A549 (cell line): ENCODE results near the gene ADAM12. TPM values are rescaled to one million over a fixed set of nuclear protein-coding genes. Genes with fewer than 3 reads are reported as not detected.

Source experiments
- ATAC-seq, 2 experiments: fragments of 200-7000 bp in 1 of 2; fragments of >200 bp in 1 of 2; cut with Nextera tagmentation in 1 of 2; cut with Tn5 transposase in 1 of 2; 3 replicates each; pipeline versions ENCODE4 v1.8.0 to v1.9.1; 2018 to 2020; ENCODE audit warnings: mild to moderate bottlenecking in 1 of 2, moderate library complexity in 1 of 2
- CTCF ChIA-PET: fragments of 300-600 bp; sonication (Branson Sonifier 250); formaldehyde crosslinking; extraction: SDS; loops from one replicate; lab custom pipeline; 2021; ENCODE audit warnings: antibody characterized with exemption, inconsistent platforms; lab: Yijun Ruan, JAX
- POLR2A ChIA-PET: fragments of 350-600 bp; formaldehyde crosslinking; extraction: SDS; loops from one replicate; lab custom pipeline; 2021; ENCODE audit warnings: antibody characterized with exemption, inconsistent platforms; lab: Yijun Ruan, JAX
- DNase-seq, 2 experiments: peaks; one replicate each; pipeline versions ENCODE4 v3.0.0 to v3.0.0-alpha.2; 2011 to 2016; ENCODE audit warnings: low read depth in 1 of 2, low spot score in 1 of 2
- FAIRE-seq: peaks from 2 replicates; lab custom pipeline; 2011; peaks lifted over from hg19 to GRCh38; lab: Jason Lieb, UNC
- H3K27ac ChIP-seq, 2 experiments: fragments of >200 bp; sonication (Bioruptor Twin); formaldehyde crosslinking; 3 replicates each; pipeline ENCODE4 v1.5.1; 2016 to 2017
- H3K4me1 ChIP-seq: fragments of >200 bp; sonication (Bioruptor Twin); formaldehyde crosslinking; 3 replicates; pipeline ENCODE4 v1.6.1; 2016
- H3K4me2 ChIP-seq: fragments of >200 bp; sonication (Bioruptor Twin); formaldehyde crosslinking; 3 replicates; pipeline ENCODE4 v1.6.1; 2016
- H3K4me3 ChIP-seq: fragments of >200 bp; sonication (Bioruptor Twin); formaldehyde crosslinking; 3 replicates; pipeline ENCODE4 v1.5.1; 2016
- H3K9me3 ChIP-seq: fragments of >200 bp; sonication (Bioruptor Twin); formaldehyde crosslinking; 3 replicates; pipeline ENCODE4 v1.6.1; 2016
- BHLHE40 ChIP-seq: IDR thresholded peaks from 2 replicates; pipeline ENCODE4 v1.6.1; 2012; ENCODE audit warnings: low read depth, low read length, inconsistent platforms
- CHD2 ChIP-seq: fragments of 150-350 bp; IDR thresholded peaks from 2 replicates; pipeline ENCODE4 v1.6.1; 2014; ENCODE audit warnings: low read length; ENCODE audit not compliant: partially characterized antibody
- CHD4 ChIP-seq: fragments of 200-600 bp; sonication (generic); IDR thresholded peaks from 2 replicates; pipeline ENCODE4 v1.6.1; 2016; ENCODE audit warnings: antibody characterized with exemption, mild to moderate bottlenecking, borderline replicate concordance
- E2F6 ChIP-seq: IDR thresholded peaks from 2 replicates; pipeline ENCODE4 v1.6.1; 2012; ENCODE audit warnings: low read depth, borderline replicate concordance
- EHMT2 ChIP-seq: fragments of 200-600 bp; sonication (generic); IDR thresholded peaks from 2 replicates; pipeline ENCODE4 v1.6.1; 2016; ENCODE audit warnings: antibody characterized with exemption, low read depth, mild to moderate bottlenecking, moderate library complexity
- EP300 ChIP-seq, 2 experiments: fragments of >200 bp; sonication (Bioruptor Twin); formaldehyde crosslinking; IDR thresholded peaks; 2 replicates in 1 of 2; 3 replicates in 1 of 2; pipeline ENCODE4 v1.6.1; 2016 to 2017
- ESRRA ChIP-seq: fragments of 150-350 bp; IDR thresholded peaks from 2 replicates; pipeline ENCODE4 v1.6.1; 2014; ENCODE audit warnings: mild to moderate bottlenecking, low read length, borderline replicate concordance
- FOSL2 ChIP-seq, 2 experiments: fragments of 450-650 bp in 1 of 2; fragments of >200 bp in 1 of 2; sonication (Bioruptor Twin) in 1 of 2; formaldehyde crosslinking; IDR thresholded peaks; 2 replicates each; pipeline versions ENCODE4 v1.5.0 to v1.6.1; 2016 to 2020; ENCODE audit warnings: mild to moderate bottlenecking in 1 of 2, moderate library complexity in 1 of 2
- FOXS1 ChIP-seq: fragments of 250-450 bp; sonication (Bioruptor Pico); IDR thresholded peaks from 2 replicates; pipeline ENCODE4 v1.5.0; 2020; ENCODE audit warnings: mild to moderate bottlenecking, moderate library complexity
- GATA3 ChIP-seq: IDR thresholded peaks from 2 replicates; pipeline ENCODE4 v1.6.1; 2012; ENCODE audit warnings: borderline replicate concordance
- HOXA7 ChIP-seq: fragments of 250-450 bp; sonication (Bioruptor Pico); IDR thresholded peaks from 2 replicates; pipeline ENCODE4 v1.5.0; 2020; ENCODE audit warnings: mild to moderate bottlenecking, moderate library complexity
- JUN ChIP-seq, 2 experiments: fragments of >200 bp; sonication (Bioruptor Twin); formaldehyde crosslinking; IDR thresholded peaks; 2 replicates in 1 of 2; 3 replicates in 1 of 2; pipeline ENCODE4 v1.6.1; 2016 to 2017
- MAX ChIP-seq: IDR thresholded peaks from 2 replicates; pipeline ENCODE4 v1.6.1; 2012
- MYC ChIP-seq: IDR thresholded peaks from 2 replicates; pipeline ENCODE4 v1.6.1; 2012; ENCODE audit warnings: mild to moderate bottlenecking, inconsistent platforms, low read length, improper control_type of control experiment, borderline replicate concordance
- NFE2L2 ChIP-seq: fragments of 150-350 bp; conservative IDR thresholded peaks from 2 replicates; pipeline ENCODE4 v1.6.1; 2014; ENCODE audit warnings: low read length
- PHF8 ChIP-seq: fragments of 200-600 bp; sonication (generic); IDR thresholded peaks from 2 replicates; pipeline ENCODE4 v1.6.1; 2016; ENCODE audit warnings: low read depth, mild to moderate bottlenecking, antibody characterized with exemption, moderate library complexity, borderline replicate concordance
- POLR2A ChIP-seq: IDR thresholded peaks from 2 replicates; pipeline ENCODE4 v1.6.1; 2012; ENCODE audit warnings: mild to moderate bottlenecking, low read length
- RAD21 ChIP-seq, 2 experiments: fragments of >200 bp in 1 of 2; sonication (Bioruptor Twin) in 1 of 2; formaldehyde crosslinking in 1 of 2; IDR thresholded peaks in 1 of 2; conservative IDR thresholded peaks in 1 of 2; 2 replicates in 1 of 2; 3 replicates in 1 of 2; pipeline ENCODE4 v1.6.1; 2012 to 2018; ENCODE audit warnings: inconsistent platforms in 1 of 2
- RARB ChIP-seq: fragments of 250-450 bp; sonication (Bioruptor Pico); IDR thresholded peaks from 2 replicates; pipeline ENCODE4 v1.8.0; 2021; ENCODE audit warnings: mild to moderate bottlenecking, moderate library complexity
- RCOR1 ChIP-seq: fragments of 150-350 bp; IDR thresholded peaks from 2 replicates; pipeline ENCODE4 v1.6.1; 2014; ENCODE audit warnings: antibody characterized with exemption, low read length, low read depth
- RNF2 ChIP-seq: fragments of 200-600 bp; sonication (generic); IDR thresholded peaks from 2 replicates; pipeline ENCODE4 v1.6.1; 2016; ENCODE audit warnings: low read depth, mild to moderate bottlenecking, antibody characterized with exemption, moderate library complexity, borderline replicate concordance
- SREBF2 ChIP-seq: fragments of 450-650 bp; IDR thresholded peaks from 2 replicates; pipeline ENCODE4 v1.6.1; 2014; ENCODE audit warnings: mild to moderate bottlenecking, moderate library complexity
- ZC3H11A ChIP-seq: fragments of 450-650 bp; IDR thresholded peaks from 2 replicates; pipeline ENCODE4 v1.6.1; 2014; ENCODE audit warnings: antibody characterized with exemption, mild to moderate bottlenecking
- ZFP36 ChIP-seq: fragments of 450-650 bp; IDR thresholded peaks from 2 replicates; pipeline ENCODE4 v1.6.1; 2014; ENCODE audit warnings: borderline replicate concordance; ENCODE audit not compliant: partially characterized antibody
- ZNF302 ChIP-seq: fragments of 250-450 bp; sonication (Bioruptor Pico); IDR thresholded peaks from 2 replicates; pipeline ENCODE4 v1.9.0; 2021; ENCODE audit warnings: inconsistent platforms, mild to moderate bottlenecking, moderate library complexity
- ZSCAN20 ChIP-seq: fragments of 250-450 bp; sonication (Bioruptor Pico); IDR thresholded peaks from 2 replicates; pipeline ENCODE4 v1.8.0; 2022; ENCODE audit warnings: mild to moderate bottlenecking, moderate library complexity
- WGBS: methylation state at CpG from one replicate; pipeline ENCODE4 v1.1.6; 2017; ENCODE audit errors: missing lambda C conversion rate; 5-methylcytosine and 5-hydroxymethylcytosine counted together
- polyA plus RNA-seq, 4 experiments: library from polyadenylated mRNA; depleted of rRNA in 3 of 4; stranded (reverse); fragments of >200 nt; fragmentation: RNase III in 1 of 4; extraction: RNeasy Plus Mini Kit Qiagen cat#74134 plus additional on column Dnase treatment in 1 of 4; gene quantifications; 2 replicates in 3 of 4; 3 replicates in 1 of 4; pipeline ENCODE4 v1.2.3, GENCODE V29; 2011 to 2017
- TF ChIP-seq, protein P1 (sequence below): fragments of 450-650 bp; IDR thresholded peaks from 2 replicates; pipeline ENCODE4 v1.6.1; 2014; ENCODE audit warnings: antibody characterized with exemption

Gene ADAM12
- polyA plus RNA-seq, 2 of the 4 experiments (the other 2 are of a cell fraction) = 1.6 to 4.8 TPM

DNA sequence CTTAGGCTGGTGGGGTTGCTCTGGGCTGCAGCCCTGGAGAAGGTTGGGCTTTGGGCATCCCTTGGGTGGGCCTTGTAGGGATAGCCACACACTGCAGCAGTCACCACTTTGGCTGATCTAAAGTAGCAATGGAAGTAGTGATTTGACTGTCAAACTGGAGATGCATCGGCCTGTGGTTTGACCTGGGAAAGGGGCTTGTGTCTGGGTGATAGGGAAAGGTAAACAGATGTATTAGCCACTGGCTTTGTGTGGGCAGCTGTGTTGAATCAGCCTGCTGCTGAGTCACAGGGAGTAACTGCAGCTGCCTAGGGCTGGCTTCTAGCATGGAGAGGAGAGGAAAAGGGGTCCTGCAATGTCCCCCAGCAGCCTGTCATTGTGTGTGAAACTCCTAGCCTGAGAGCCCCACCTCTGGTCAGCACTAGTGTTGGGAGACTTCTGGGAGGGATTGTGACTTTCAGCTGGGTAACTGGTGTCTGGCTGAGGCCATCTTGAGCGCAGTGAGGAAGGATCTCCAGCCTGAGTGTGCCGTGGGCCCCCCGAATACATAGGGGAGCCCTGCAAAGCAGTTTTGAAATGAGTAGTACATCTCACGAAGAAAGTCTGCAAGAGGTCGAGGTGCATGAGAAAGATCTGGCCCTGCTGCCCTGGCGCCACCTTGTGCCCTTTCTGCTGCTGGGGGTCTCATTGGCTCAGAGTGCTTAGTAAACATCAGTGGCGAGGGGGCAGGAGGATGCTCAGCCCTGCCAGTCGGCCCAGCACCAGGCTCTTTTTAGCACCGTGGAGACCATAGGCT is 374.6 kb downstream of the ADAM12 start (continued):
- TF ChIP-seq RNF2 (no peak), GATA3 (peak; percentile 38; the same call in 1 of the 2 replicates), FOSL2 (IDR thresholded peaks at IDR 0.05) (peak; percentile 45; the same call in 1 of the 2 replicates), FOSL2 (CRISPR knock-in tag; IDR thresholded peaks at IDR 0.05) (peak; percentile 60), MYC (no peak), RAD21 (conservative IDR thresholded peaks at IDR 0.05 in 1 of 2, IDR thresholded peaks at IDR 0.05 in 1 of 2) (peak; percentile 37 to 50; a peak in 4 of 5 replicates), RCOR1 (no peak)
- TF ChIP-seq, all 56 proteins: peak for 8

GRCh38 chr10:126012485-126012884 is 375.8 kb downstream of the ADAM12 start:
- Histone ChIP-seq H3K4me2 (peak overlapping the region; percentile 47; the same call in 1 of the 3 replicates), H3K4me1 (peaks cover 27% of the 10 kb centered on the region), H3K27ac (peak overlapping the region; percentile 54 to 89; a peak in 4 of 6 replicates), H3K4me3 (no peak overlapping the region), H3K9me3 (peaks cover 7% of the 10 kb centered on the region; the same call in 2 of the 3 replicates)
- DNase-seq (no peak), FAIRE-seq (no peak), ATAC-seq (no peak)
- POLR2A ChIA-PET = no interaction called here
- CTCF ChIA-PET = no interaction called here
- 80% methylated on average over 2 of the region's 2 CpGs for WGBS
- no peak for TF ChIP-seq EP300 (IDR thresholded peaks at IDR 0.05)
- TF ChIP-seq BHLHE40 = no peak
- no peak for TF ChIP-seq RAD21 (conservative IDR thresholded peaks at IDR 0.05 in 1 of 2, IDR thresholded peaks at IDR 0.05 in 1 of 2)
- no peak for TF ChIP-seq HOXA7 (CRISPR knock-in tag)
- TF ChIP-seq, protein P1, sequence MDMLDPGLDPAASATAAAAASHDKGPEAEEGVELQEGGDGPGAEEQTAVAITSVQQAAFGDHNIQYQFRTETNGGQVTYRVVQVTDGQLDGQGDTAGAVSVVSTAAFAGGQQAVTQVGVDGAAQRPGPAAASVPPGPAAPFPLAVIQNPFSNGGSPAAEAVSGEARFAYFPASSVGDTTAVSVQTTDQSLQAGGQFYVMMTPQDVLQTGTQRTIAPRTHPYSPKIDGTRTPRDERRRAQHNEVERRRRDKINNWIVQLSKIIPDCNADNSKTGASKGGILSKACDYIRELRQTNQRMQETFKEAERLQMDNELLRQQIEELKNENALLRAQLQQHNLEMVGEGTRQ = no peak
- TF ChIP-seq JUN (IDR thresholded peaks at IDR 0.05) = no peak
- no peak for TF ChIP-seq PHF8
- no peak for TF ChIP-seq RCOR1
- TF ChIP-seq FOXS1 (CRISPR knock-in tag) = no peak
- no peak for TF ChIP-seq RARB (CRISPR knock-in tag)

DNA sequence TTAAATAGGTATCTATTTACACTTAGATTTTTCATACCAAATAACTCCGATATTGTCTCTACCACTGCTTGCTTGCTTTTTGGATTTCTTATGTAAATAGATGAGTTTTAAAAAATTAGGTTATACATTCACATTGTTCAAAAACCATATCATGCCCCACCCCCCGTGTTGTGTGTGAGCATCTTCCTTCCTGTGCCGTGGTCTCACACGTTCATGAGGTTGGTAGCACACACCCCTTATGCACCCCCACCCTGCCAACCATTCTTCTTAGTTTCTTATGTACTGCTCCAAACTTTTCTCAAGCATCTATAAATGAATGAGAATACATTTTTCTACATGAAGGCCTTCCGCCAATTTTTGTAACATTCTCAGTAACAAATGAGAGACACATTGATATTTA is 376.3 kb downstream of the ADAM12 start:
- FAIRE-seq (no peak), DNase-seq (no peak), ATAC-seq (no peak)
- H3K4me2 ChIP-seq = no peak overlapping the region
- ChIA-PET CTCF (no interaction called here), POLR2A (no interaction called here)
- H3K4me3 ChIP-seq = no peak overlapping the region
- H3K4me1 ChIP-seq = peaks cover 27% of the 10 kb centered on the region
- H3K27ac ChIP-seq = no peak overlapping the region
- H3K9me3 ChIP-seq = peaks cover 7% of the 10 kb centered on the region; the same call in 2 of the 3 replicates
- TF ChIP-seq ZNF302 (CRISPR knock-in tag) = no peak
- no peak for TF ChIP-seq HOXA7 (CRISPR knock-in tag)
- TF ChIP-seq SREBF2 = no peak
- TF ChIP-seq ZFP36 = no peak
- no peak for TF ChIP-seq ESRRA
- no peak for TF ChIP-seq EHMT2
- no peak for TF ChIP-seq CHD4
- no peak for TF ChIP-seq ZSCAN20 (CRISPR knock-in tag)
- TF ChIP-seq, protein P1 = no peak
- TF ChIP-seq NFE2L2 = no peak
- no peak for TF ChIP-seq POLR2A
- TF ChIP-seq ZC3H11A = no peak
- TF ChIP-seq BHLHE40 = no peak
- TF ChIP-seq CHD2 = no peak
- no peak for TF ChIP-seq RCOR1
- no peak for TF ChIP-seq MAX
- no peak for TF ChIP-seq E2F6
- no peak for TF ChIP-seq FOXS1 (CRISPR knock-in tag)
- WGBS = 91% methylated on average over 5 of the region's 5 CpGs
